Measurements from ENCODE around the gene ZFAND6. TPM values are rescaled to one million over a fixed set of nuclear protein-coding genes. Genes with fewer than 3 reads are reported as not detected.

The ZFAND6 gene
- total RNA-seq, 2 experiments from 2014 or later = 86.2 to 122 TPM

GRCh38 chr15:80140909-80141308, 81.4 kb downstream of the ZFAND6 start:
- no peak overlapping the region for H3K27ac ChIP-seq (ENCODE audit: low read depth, low read length, poor library complexity, severe bottlenecking)
- BruUV-seq (replicated peaks) = no TSS peak
- no peak overlapping the region for H3K4me3 ChIP-seq (ENCODE audit: low read depth, low read length, poor library complexity, severe bottlenecking)
- no peak for DNase-seq (ENCODE audit: low spot score)
- CTCF ChIA-PET (ENCODE audit: unreplicated experiment) = no interaction called here
- intact Hi-C loops (cut with micrococcal nuclease; ENCODE audit: unreplicated experiment) = no loop called here
- POLR2A ChIA-PET = no interaction called here
- no peaks in the 10 kb centered on the region for H3K79me2 ChIP-seq (ENCODE audit: insufficient read depth, low read depth, low read length)
- no peaks in the 10 kb centered on the region for H3K9me3 ChIP-seq (ENCODE audit: low read length)
- H4K20me1 ChIP-seq (ENCODE audit: insufficient read depth, low read length) = no peaks in the 10 kb centered on the region
- H3K4me1 ChIP-seq (ENCODE audit: insufficient read depth, low read length, poor library complexity, severe bottlenecking) = no peaks in the 10 kb centered on the region
- TF ChIP-seq EZH2phosphoT487 (IDR thresholded peaks at IDR 0.05; ENCODE audit: borderline replicate concordance, low read depth, low read length) (no peak), CTCF (conservative IDR thresholded peaks at IDR 0.05; ENCODE audit: low read length) (no peak)
- no peaks in the 10 kb centered on the region for H3K9me2 ChIP-seq (ENCODE audit: insufficient read depth, low read length)
- peaks cover 20% of the 10 kb centered on the region; the same call in 1 of the 2 replicates for H3K36me3 ChIP-seq (ENCODE audit: insufficient read depth, low read length)
- no peak overlapping the region for H3K4me2 ChIP-seq (ENCODE audit: low read length)
- no peak overlapping the region for H2AFZ ChIP-seq (ENCODE audit: low read length)

- Histone ChIP-seq H3K4me1 (ENCODE audit: insufficient read depth, low read length, poor library complexity, severe bottlenecking) (no peaks in the 10 kb centered on the region), H3K79me2 (ENCODE audit: insufficient read depth, low read depth, low read length) (no peaks in the 10 kb centered on the region), H3K9me3 (ENCODE audit: low read length) (no peaks in the 10 kb centered on the region), H2AFZ (ENCODE audit: low read length) (no peak overlapping the region), H3K4me2 (ENCODE audit: low read length) (no peak overlapping the region), H4K20me1 (ENCODE audit: insufficient read depth, low read length) (no peaks in the 10 kb centered on the region), H3K4me3 (ENCODE audit: low read depth, low read length, poor library complexity, severe bottlenecking) (no peak overlapping the region), H3K27ac (ENCODE audit: low read depth, low read length, poor library complexity, severe bottlenecking) (no peak overlapping the region), H3K9me2 (ENCODE audit: insufficient read depth, low read length) (no peaks in the 10 kb centered on the region), H3K36me3 (ENCODE audit: insufficient read depth, low read length) (peaks cover 10% of the 10 kb centered on the region; the same call in 1 of the 2 replicates)
- no TSS peak for BruUV-seq (replicated peaks)
- CTCF ChIA-PET (ENCODE audit: unreplicated experiment) = no interaction called here
- no peak for TF ChIP-seq EZH2phosphoT487 (IDR thresholded peaks at IDR 0.05; ENCODE audit: borderline replicate concordance, low read depth, low read length)
- no peak for TF ChIP-seq CTCF (conservative IDR thresholded peaks at IDR 0.05; ENCODE audit: low read length)
- POLR2A ChIA-PET = interaction anchor here (0.7 kb wide), 1 partner anchor 15 kb away, joined by 3 read pairs; no protein-coding TSS in a partner anchor
- DNase-seq (ENCODE audit: low spot score) = no peak
- intact Hi-C loops (cut with micrococcal nuclease; ENCODE audit: unreplicated experiment) = no loop called here
Observed at GRCh38 chr15:80141916-80142598, 82.6 kb downstream of the ZFAND6 start.

GRCh38 chr15:80142646-80143045, 83.2 kb downstream of the ZFAND6 start:
- Histone ChIP-seq H3K9me2 (ENCODE audit: insufficient read depth, low read length) (no peaks in the 10 kb centered on the region), H3K4me1 (ENCODE audit: insufficient read depth, low read length, poor library complexity, severe bottlenecking) (no peaks in the 10 kb centered on the region), H3K27ac (ENCODE audit: low read depth, low read length, poor library complexity, severe bottlenecking) (no peak overlapping the region), H3K79me2 (ENCODE audit: insufficient read depth, low read depth, low read length) (no peaks in the 10 kb centered on the region), H3K4me2 (ENCODE audit: low read length) (no peak overlapping the region), H3K9me3 (ENCODE audit: low read length) (no peaks in the 10 kb centered on the region), H2AFZ (ENCODE audit: low read length) (no peak overlapping the region), H3K36me3 (ENCODE audit: insufficient read depth, low read length) (peaks cover 5% of the 10 kb centered on the region; the same call in 1 of the 2 replicates), H3K4me3 (ENCODE audit: low read depth, low read length, poor library complexity, severe bottlenecking) (no peak overlapping the region), H4K20me1 (ENCODE audit: insufficient read depth, low read length) (no peaks in the 10 kb centered on the region)
- no peak for DNase-seq (ENCODE audit: low spot score)
- TF ChIP-seq CTCF (conservative IDR thresholded peaks at IDR 0.05; ENCODE audit: low read length) (no peak), EZH2phosphoT487 (IDR thresholded peaks at IDR 0.05; ENCODE audit: borderline replicate concordance, low read depth, low read length) (no peak)
- intact Hi-C loops (cut with micrococcal nuclease; ENCODE audit: unreplicated experiment) = no loop called here
- BruUV-seq (replicated peaks) = no TSS peak
- CTCF ChIA-PET (ENCODE audit: unreplicated experiment) = no interaction called here
- POLR2A ChIA-PET = no interaction called here

Measured in OCI-LY7 (cell line).